HG03196 (cell line): ENCODE data around the gene RUVBL2.

Experiments
- ATAC-seq: cut with Tn5 transposase; IDR thresholded peaks from one replicate; pipeline ENCODE4 v1.9.1; 2021; ENCODE audit not compliant: unreplicated experiment

RUVBL2 gene

DNA sequence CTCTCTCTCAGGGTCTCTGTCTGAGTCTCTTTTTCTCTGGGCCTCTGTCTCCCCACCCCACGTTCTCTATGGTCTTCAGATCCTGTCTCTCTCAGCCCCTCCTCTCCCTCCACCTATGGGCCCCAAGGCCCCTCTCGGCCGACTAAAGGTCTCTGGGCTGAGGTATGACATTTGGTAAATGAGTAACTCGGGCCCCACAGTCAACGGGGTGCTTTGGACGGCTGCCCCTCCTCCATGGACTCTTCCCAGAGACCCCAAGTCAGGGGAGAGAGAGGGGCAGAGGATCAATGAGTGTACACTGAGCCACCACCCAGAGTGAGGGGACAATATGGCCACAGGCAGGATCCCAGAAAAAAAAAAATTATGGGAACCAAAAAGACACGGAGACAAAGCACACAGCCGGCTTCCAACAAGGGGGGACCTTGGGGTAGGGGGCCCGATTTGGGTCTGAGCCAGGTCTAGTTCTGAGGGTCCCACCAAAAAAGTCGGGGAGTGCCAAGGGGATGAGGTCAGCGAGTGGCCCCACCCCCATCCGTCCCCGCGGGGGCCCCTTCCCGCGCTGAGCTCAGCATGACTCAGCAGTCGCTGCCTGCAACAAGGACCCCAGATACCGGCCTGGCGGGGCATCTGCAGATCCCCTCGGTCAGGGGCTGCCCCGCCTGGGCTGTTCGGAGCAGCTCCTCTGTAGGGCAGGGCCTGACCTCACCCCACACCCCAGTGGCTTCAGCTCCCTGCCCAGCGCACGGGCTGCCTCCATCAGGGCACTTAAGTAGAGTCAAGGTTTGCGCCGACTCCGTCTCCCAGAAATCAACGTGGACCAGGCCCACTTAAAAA lies 30.1 kb upstream of the RUVBL2 start:
- peak; percentile 24 for ATAC-seq

DNA sequence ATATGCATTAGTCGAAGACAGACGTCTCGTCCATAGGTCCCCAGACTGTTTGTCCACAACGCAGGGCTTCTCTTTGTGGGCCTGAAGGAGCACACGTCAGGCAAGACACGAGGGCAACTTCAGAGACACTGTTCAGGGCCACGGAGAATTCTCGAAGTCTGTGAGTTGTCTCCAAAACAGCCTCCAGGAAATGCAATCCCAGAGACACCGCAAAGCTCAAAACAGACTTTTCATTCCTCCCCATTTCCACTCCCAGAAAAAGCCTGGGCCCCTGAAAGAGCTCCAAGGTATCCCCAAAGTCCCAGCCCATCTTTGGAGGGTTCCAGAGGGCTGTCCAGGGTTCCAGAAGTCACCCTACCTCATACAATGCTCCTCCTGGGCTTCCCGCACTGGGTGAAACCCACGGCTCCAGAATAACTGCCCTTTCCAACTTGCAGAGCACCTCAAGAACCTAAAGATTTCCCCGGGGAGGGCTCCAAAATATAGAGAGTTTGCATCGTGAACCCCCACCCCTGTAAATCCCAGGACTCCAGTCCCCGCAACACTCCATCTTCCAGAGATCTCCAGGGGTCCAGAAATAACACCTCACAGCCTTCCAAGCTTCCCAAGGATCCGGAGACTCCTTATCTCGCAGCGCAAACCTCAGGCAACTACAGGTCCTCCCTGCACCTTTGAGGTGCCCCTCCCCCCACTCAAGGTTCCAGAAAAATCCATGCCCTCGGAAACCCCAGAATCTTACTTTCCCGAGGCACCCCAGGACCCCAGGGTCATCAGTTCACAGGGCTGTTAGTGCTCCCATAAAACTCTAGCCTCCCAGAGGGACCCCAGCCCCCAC lies 29.3 kb upstream of the RUVBL2 start:
- no peak for ATAC-seq

DNA sequence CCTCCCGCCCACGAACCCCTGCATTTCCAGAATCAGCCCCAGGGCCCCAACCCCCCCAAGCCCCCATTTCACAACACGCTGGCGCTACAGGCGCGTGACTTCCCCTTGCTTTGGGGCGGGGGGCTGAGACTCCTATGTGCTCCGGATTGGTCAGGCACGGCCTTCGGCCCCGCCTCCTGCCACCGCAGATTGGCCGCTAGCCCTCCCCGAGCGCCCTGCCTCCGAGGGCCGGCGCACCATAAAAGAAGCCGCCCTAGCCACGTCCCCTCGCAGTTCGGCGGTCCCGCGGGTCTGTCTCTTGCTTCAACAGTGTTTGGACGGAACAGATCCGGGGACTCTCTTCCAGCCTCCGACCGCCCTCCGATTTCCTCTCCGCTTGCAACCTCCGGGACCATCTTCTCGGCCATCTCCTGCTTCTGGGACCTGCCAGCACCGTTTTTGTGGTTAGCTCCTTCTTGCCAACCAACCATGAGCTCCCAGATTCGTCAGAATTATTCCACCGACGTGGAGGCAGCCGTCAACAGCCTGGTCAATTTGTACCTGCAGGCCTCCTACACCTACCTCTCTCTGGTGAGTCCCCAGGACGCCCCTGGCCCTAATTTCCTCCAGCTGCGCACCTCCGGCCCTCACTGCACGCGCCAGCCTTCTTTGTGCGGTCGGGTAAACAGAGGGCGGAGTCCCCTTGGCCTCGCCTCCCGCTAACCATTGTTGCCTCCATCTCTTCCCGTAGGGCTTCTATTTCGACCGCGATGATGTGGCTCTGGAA lies 28.5 kb upstream of the RUVBL2 start, which contains the start of gene FTL:
Gene FTL (plus strand): TSS at position 270 of the 766 bp plus-strand sequence. CDS start 199 bp downstream, at position 469.
- ATAC-seq, result peak; percentile 59

DNA sequence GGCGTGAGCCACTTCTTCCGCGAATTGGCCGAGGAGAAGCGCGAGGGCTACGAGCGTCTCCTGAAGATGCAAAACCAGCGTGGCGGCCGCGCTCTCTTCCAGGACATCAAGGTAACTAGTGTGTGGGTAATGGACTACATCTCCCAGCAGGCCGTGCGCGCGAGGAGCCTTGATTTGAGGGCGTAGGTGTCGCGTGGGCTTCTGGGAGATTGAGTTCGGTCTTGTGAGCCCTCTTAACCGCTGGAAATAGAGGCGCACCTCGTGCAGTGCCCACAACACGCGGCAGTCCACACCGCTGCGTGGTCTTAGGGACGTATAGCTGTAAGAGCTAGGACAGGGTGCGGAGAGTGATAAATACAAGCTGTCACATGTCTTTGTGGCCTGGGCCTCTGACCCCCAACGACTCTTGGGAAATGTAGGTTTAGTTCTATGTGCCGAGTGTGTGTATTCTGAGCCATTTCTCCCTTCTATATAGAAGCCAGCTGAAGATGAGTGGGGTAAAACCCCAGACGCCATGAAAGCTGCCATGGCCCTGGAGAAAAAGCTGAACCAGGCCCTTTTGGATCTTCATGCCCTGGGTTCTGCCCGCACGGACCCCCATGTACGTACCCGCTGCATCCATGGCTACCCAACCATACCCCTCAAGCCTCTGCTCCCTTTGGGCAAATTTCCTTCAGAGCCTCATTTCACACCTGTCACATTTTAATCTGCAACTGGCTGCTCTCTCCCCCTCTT lies 27.7 kb upstream of the RUVBL2 start:
- no peak for ATAC-seq

DNA sequence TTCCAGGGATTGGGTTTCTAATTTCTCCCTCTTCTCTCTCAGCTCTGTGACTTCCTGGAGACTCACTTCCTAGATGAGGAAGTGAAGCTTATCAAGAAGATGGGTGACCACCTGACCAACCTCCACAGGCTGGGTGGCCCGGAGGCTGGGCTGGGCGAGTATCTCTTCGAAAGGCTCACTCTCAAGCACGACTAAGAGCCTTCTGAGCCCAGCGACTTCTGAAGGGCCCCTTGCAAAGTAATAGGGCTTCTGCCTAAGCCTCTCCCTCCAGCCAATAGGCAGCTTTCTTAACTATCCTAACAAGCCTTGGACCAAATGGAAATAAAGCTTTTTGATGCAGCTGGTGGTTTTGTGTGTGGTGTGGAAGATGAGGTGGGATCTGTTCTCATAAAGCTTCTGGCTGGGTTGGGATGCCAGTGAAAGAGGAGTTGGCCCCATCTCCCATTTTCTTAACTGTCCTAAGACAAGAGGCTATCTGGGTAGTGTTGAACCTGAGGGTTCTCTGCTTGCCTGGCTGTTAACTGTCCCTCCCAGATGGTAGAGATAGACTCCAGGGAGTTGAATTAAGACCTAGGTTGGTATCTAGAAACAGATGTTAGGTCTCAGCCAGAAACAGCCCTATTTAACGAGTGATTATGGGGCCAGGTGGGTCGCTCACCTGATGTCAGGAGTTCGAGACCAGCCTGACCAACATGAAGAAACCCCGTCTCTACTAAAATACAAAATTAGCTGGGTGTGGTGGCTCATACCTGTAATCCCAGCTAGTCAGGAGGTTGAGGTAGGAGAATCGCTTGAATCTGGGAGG lies 26.9 kb upstream of the RUVBL2 start:
- no peak for ATAC-seq

DNA sequence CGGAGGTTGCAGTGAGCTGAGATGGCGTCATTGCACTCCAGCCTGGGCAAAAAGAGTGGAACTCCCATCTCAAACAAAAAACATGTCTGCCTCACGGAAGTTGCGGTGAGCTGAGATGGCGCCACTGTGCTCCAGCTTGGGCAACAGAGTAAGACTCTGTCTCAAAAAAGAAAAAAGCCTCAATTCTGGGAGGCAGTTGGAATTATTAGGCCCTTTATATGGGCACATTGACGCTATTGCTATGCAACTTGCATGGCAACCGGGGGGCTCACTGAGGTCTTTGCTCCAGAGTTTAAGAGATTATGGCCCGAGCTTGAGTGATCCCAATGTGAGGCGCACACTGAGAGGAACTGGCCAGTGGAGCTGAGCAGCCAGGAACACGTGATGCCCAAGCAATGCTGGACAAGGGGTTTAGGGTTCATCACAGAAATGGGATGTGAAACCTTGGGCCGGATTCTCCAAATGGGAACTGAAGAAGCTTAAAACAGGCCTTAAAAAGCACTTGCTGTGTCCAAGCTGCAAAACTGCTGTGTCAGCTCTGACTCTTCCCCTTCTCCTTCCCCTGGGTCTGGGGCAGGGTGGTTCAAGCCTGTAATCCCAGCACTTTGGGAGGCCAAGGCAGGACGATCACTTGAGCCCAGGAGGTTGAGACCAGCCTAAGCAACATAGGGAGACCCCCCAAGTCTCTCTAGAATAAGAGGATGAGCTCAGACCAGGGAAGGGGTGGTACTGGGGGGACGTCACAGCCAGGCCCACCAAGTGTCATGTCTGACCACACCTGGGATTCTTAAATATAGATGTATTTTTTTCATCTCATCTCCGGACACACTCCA lies 26.1 kb upstream of the RUVBL2 start:
- no peak for ATAC-seq

DNA sequence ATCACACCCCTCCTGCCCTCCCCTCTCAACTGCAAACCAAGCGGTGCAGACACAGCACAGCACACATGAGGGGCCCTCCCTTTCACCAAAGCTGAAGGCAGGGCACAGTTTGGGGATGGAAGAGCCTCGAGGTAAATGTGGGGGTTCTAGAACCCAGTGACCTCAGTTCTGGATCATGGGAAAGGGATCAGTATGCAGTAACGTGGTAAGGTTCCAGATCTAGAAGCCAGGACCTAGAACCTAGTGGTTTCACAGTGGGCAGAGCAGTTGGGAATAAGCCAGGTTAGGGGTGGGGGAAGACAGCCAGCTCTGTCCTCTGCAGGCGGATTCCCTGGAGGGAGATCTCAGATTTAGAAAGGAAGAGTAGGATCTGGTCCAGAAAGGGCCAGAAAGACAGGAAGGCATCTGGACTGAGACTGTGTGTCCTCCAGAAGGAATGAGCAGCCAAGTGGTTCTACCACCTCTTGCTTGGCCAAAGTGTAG lies 25.5 kb upstream of the RUVBL2 start:
- no peak for ATAC-seq

DNA sequence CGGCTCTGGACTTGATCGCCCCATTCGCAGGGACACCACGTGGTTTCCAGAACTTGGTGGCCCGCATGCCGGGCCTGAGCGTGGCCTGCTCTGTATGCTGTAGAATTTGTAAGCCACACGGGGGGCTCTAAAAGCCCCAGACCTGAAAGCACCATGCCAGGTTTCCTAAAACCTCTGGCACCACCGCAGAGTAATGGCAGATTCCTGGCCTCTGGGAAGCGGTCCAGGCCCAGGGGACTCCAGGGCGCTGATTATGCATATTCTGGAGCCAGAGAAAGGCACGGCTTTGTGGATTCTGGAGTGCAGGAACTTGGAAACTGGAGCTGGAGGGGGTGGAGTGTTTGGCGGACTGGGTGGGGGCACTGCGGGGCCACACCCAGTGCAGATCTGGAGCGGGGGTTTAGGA lies 24.9 kb upstream of the RUVBL2 start:
- ATAC-seq, result no peak

DNA sequence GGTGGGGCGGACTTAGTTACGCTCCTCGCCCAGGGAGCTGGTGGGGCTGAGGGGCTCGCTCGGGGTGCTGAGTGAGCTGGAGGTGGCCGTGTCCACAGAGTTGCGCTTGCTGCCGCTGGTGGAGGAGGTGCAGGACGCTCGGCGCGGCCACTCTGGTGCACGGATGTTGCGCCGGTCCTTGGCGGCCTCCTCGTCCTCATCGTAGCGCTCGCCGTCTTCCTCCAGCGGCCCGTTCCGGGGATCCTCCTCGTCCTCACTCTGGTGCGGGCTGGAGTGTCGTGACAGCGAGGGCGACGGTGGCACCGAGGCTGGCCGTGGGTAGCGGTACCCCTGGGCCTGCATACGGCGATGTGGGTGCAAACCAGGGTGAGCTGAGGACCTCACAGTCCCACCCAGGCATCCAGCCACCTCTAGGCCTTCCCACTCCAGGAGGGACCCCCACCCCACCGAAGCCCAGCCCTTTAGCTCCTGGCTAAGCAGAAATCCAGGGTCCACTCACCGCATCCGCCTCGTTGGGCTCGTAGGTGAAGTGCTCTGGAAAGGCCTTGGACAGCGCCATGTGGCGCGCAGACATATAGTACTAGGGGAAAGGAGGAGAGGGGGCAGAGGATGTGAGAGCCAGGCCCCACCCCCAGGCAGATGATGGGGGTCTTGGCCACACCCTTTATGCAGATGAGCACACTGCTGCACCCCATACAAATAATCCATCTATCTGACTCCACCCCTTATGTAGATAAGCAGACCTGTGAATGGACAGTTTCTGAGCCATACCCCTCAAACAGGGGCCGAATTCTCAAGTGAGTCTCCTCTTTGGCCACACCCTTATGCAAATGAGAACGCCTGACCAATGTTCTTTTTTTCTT lies 24.2 kb upstream of the RUVBL2 start:
- ATAC-seq, result no peak

DNA sequence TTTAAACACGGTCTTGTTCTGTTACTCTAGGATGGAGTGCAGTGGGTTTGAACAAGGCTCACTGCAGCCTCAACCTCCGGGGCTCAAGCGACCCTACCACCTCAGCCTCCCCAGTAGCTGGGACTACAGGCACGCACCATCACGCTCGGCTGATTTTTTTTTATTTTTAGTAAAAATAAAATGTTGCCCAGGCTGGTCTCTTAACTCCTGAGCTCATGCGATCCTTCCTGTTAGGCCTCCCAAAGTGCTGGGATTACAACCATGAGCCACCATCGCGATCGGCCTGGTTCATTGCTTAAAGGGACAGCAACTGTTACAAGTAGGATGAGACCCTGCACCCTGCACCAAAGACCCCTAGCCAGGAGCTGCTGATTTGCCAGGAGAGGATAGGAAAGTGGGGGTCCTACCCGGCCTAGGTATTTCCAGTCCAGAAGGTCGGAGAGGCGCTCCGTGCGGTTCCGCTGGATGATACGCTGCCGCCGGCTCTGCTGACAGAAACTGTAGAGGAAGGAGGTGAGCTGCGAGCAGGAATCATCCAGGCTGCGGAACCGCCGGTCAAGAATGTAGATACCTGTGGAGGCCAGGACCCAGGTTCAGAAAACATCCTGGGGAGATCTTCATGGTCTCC lies 23.4 kb upstream of the RUVBL2 start:
- ATAC-seq, result no peak

DNA sequence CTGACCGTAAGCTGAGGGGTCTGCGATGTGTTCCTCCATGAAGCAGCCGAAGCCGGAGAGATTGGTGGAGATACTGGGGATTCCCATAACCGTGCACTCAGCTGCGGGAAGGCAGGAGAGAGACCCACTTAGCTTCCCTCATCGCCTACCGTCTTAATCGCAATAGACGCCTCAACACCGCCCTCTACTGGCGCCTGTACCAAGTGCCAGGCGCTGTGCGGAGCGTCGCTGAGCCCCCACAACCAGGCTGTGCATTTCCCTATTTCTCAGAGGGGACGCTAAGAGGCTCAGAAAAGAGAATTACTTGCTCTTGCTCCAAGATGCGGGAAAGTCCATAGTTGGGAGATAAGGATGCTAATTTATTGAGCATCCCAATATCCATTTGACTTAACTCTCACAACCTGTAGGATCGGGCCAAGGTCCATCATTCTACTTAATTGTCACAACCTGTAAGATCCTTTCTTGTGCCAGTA lies 22.7 kb upstream of the RUVBL2 start:
- no peak for ATAC-seq

DNA sequence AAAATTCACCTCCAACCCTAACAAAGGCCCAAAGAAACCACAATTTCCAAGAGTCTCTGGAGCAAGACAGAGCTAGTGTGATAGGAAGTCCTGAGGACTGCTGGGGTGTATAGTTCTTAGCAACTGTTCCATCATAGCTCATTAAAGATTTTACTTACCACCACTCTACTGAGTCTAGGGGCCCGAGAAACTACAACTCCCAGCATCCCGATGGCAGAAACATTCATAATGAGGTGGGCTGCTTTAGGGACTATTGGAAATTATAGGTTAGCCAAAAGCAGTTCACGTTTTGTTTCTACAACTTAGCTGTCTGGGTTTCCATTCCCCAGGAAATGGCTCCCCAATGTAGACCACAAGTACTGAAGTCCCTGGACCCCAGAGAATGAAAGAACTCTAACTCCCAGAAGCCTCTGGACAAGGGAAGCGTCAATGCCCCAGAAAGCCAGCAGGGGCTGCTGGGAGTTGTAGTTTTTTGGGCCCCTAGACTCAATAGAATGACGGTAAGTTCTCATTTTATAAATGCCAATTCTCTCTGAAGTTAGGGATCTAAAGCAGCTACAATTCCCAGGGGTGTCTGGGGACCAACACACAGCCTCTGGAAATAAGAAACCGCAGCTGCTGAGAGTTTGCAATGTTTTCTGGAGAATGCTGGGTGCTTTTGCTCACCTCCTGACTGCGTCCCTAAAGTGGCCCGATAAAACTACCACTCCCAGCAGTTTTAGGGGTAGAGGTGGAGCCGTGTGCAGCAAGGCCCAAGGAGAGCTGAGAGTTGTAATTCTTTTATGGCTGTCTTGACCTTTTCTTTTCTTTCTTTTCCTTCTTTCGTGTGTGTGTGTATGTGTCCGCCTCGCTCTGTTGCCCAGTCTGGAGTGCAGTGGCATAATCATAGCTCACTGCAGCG lies 17.5 kb upstream of the RUVBL2 start:
- no peak for ATAC-seq

DNA sequence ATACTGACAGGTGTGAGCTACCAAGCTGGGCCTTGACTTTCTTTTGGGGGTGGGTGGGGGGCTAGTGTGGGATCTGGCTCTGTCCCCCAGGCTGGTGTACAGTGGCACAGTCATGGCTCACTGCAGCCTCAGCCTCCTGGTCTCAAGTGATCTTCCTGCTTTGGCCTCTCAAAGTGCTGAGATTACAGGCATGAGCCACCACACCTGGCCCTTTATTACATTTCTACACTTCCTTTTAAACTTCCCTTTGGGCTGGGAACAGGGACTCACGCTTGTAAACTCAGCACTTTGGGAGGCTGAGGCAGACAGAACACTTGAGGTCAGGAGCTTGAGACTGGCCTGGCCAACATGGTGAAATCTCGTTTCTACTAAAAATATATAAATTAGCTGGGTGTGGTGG lies 16.6 kb upstream of the RUVBL2 start:
- no peak for ATAC-seq

DNA sequence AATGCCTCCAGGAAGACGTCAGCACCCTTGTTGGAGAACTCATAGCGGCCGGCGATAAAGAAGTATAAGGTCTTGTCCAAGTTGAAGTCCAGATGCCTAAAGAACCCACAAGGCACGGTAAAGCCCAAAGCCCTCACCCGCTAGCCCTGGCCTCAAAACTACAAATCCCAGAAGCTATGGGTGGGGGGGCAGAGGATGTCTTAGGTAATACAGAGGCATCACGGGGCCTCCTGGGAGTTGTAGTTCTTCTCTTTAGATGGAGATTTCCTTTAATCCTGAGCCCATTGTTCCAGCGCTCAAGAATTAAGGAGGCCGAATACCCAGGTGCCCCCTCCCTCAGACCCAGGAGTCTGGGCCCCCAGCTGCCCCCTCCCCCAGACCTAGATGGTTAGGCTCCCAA lies 11.4 kb upstream of the RUVBL2 start:
- ATAC-seq, result no peak

DNA sequence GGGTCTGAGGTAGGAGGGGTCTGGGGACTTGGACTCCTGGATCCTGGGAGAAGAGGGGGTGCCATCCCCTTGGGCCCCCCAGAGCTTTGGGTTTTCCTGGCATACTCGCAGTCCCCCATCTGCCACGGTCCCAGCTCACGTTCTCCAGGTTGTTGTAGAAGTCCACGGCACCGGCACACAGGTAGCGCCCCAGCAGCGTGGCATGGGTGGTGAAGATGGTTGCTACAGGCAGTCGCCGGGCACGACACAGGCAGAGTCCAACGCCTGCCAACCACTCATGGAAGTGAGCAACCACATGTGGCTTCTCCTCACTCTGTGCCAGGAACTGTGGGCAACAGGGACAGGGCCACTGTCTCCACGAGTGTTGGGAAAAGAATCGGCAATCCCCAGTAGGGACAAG lies 8.0 kb upstream of the RUVBL2 start:
- no peak for ATAC-seq

DNA sequence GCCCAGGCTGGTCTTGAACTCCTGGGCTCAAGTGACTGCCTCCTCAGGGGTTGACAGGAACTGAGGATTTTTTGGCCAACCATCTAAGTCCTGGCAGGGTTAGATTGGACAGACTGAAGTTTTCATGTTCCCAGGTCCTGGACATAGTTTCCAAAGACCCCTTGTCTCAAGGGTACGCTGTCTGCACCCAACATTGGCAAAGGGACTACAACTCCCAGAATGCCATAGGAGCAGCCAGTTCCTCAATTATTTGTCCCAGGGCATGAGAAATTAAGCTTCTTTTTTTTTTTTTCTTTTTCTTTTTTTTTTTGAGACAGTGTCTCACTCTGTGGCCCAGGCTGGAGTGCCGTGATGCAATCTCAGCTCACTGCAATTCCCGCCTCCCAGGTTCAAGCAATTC lies 7.5 kb upstream of the RUVBL2 start:
- ATAC-seq, result no peak
